Muscle of arm (tissue), 12 donors: Measurements from ENCODE around the gene PROP1. TPM values are rescaled to one million over a fixed set of nuclear protein-coding genes. Genes with fewer than 3 reads are reported as not detected.
"Not testable (repeated sequence)": the region's sequence is repeated elsewhere in the genome, so short reads cannot be mapped to it uniquely, and the experiment has no call there.

Source experiments
- DNase-seq: peaks from one replicate; pipeline ENCODE4 v3.0.0-alpha.2; 2013
- polyA plus RNA-seq, 12 donors: library from polyadenylated mRNA; unstranded; fragments of 120-200 nt; gene quantifications; one replicate each; pipeline ENCODE4 v1.2.1, GENCODE V29; 2013; ENCODE audit not compliant: insufficient read length in 12 of 12

The PROP1 gene
- polyA plus RNA-seq, 12 donors: not detected

DNA sequence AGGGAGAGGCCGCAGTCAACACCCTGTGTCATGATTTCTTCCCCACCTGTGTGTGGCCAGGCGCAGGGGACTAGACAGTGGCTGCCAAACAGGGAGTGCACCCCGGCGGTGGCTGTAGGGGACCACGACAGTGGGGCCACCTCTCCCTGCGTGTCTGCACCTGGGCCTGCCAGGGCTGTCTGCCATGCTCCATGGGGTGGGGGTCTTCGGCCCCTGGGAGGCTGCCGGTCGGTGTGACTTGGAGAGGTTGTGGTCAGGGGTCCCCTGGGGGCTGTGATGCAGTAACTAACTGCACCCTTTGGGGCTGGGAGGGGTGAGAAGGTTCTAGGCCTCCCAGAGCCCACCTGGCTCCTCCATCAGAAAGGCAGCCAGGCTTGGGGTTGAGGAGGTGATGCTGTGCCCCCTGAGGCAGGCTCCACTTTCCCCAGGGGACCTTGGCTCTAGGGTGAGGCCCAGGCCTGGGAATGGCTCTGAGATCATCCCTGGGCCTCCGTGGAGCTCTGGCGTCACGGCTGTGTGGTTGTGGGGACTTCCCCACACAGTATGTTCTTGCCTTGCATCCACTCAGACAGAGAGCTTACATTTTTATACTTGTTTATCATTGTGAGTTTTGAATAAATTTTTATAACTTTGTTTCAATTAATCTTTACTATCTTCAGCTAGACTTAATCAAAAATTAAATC, 50.3 kb downstream of the PROP1 start:
- DNase-seq: not testable (repeated sequence)

DNA sequence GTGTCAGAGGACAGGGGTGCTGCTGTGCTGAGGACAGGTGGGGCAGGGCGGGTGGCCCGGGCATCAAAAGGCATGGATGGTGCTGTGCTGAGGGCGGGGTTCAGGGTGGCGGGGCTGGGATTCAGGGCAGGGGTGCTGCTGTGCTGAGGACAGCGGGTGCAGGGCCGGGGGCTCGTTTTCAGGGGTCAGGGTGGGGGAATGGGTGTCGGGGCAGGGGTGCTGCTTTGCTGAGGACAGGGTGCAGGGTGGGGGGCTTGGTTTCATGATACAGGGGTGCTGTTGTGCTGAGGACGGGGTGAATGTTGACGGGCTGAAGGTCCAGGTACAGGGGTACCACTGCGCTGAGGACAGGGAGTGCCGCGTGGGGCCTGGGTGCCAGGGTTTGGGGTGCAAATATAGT, 50.9 kb downstream of the PROP1 start:
- DNase-seq: not testable (repeated sequence)

DNA sequence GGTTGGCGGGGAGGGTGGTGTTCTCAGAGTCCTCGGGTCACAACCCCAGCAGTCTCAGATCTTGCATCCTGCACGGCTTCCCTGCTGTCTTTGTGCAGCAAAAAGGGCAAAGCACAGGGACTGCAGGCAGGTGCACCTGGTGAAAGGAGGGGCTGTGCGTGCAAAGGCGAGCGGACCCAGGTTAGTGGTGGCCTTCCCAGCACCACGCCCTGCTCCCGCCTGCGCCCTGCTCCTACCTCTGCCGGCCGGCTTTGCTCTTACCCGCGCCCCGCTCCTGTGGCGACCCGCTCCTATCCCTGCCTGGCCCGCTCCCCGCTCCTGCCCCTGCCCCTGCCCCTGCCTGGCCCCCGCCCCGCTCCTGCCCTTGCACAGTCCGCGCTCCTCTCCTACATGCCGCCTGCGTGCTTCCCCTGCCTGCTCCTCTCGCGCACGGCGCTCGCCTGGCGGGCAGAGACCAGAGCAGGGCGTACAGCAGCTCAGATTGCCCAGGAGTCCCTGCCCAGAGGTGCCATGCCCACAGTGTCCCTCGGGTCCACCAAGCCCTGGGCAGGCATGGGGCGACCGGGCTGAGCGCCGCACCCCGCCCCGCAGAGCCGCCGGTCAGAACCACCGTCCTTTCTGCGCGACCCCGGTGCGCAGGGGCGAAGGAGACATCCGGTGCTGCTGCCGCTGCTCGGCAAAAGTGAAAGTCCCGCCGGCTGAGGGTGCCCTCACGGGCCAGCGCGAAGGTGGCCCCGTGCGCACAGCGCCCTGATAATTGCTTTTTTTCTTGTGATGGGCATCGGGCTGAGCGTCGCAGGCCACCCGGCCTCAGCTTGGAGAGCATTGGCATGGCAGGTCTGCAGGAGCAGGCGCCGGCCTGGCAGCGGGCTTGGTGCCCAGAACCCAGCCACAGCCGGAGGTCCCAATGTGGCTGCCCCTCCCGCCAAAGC, 52.0 kb downstream of the PROP1 start:
- not testable (repeated sequence) for DNase-seq

DNA sequence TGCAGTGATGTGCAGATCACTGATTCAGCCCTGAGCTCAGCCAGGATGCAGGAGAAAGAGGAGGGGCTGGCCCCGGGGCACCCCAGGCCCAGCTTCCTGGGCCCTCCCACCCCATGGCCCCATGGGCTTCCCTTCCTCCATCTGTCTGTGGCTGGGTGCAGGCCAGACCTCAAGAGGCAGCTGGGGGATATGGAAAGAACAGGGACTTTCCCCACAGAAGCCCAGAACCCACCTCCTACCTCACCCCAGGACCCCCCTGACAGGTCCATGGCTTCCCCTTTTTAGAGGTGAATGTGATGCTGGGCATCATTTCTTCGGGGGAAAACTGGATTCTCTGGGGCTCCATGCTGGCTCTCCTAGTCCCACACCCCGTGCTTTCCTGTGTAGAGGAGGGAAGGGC, 53.1 kb downstream of the PROP1 start:
- not testable (repeated sequence) for DNase-seq

Other genes starting within 250 kb of the PROP1 start
- under 1 TPM in 8 of 12 donors, not detected in 4; 0.07 to 0.52 (median 0.30) TPM for gene FAM153A, start 213.3 kb downstream of the PROP1 start, polyA plus RNA-seq
- 10 to 100 TPM in 11 of 12 donors, not detected in 1; 10.6 to 29.9 (median 19.2) TPM for gene N4BP3, start 117.3 kb upstream of the PROP1 start, polyA plus RNA-seq
- 10 to 100 TPM in 11 of 12 donors, not detected in 1; 21.9 to 34.2 (median 31.1) TPM for gene RMND5B, start 134.8 kb upstream of the PROP1 start, polyA plus RNA-seq
- gene NHP2, start 157.6 kb upstream of the PROP1 start, polyA plus RNA-seq: 100 to 1,000 TPM in 2 of 12 donors, 10 to 100 TPM in 9, not detected in 1; 75.6 to 113 (median 89.1) TPM
- not detected for gene GMCL2, start 191.1 kb upstream of the PROP1 start, polyA plus RNA-seq
- gene HNRNPAB, start 208.3 kb upstream of the PROP1 start, polyA plus RNA-seq: 100 to 1,000 TPM in 1 of 12 donors, 10 to 100 TPM in 10, not detected in 1; 53.2 to 107 (median 85.0) TPM
- gene PHYKPL, start 236.6 kb upstream of the PROP1 start, polyA plus RNA-seq: 10 to 100 TPM in 11 of 12 donors, not detected in 1; 35.0 to 90.4 (median 59.4) TPM